Measurements from ENCODE around the gene C1QTNF8. TPM values are rescaled to one million over a fixed set of nuclear protein-coding genes. Genes with fewer than 3 reads are reported as not detected.

The C1QTNF8 gene
- total and polyA plus RNA-seq, 4 donors, result not detected

DNA sequence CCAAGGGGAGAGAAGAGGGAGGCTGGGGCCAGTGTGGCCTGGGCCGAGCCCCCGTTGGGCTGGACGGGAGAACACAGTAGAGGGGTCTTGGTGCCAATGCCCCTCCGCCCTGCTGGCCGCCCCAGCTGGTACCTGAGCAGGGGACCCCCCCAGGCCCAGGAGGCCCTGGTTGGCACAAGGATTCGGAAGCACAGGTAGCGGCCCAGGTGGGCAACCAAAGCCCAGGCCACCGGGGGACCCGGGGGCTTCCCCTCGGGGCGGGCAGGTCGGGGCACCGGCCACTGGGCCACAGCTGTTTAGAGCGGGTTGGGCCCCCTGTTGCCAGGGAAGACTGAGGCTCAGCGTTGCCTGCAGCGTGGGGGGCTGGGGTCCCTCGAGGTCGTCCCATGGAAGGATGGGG is 28.2 kb upstream of the C1QTNF8 start (continued):
- TF ChIP-seq, protein P1, sequence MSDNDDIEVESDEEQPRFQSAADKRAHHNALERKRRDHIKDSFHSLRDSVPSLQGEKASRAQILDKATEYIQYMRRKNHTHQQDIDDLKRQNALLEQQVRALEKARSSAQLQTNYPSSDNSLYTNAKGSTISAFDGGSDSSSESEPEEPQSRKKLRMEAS (IDR thresholded peaks at IDR 0.05), result no peak
- no peak for TF ChIP-seq RAD21 (IDR thresholded peaks at IDR 0.05)
- TF ChIP-seq HNF4A (conservative IDR thresholded peaks at IDR 0.05), result no peak
- TF ChIP-seq FOXA1 (IDR thresholded peaks at IDR 0.05), result no peak
- TF ChIP-seq, protein P2, sequence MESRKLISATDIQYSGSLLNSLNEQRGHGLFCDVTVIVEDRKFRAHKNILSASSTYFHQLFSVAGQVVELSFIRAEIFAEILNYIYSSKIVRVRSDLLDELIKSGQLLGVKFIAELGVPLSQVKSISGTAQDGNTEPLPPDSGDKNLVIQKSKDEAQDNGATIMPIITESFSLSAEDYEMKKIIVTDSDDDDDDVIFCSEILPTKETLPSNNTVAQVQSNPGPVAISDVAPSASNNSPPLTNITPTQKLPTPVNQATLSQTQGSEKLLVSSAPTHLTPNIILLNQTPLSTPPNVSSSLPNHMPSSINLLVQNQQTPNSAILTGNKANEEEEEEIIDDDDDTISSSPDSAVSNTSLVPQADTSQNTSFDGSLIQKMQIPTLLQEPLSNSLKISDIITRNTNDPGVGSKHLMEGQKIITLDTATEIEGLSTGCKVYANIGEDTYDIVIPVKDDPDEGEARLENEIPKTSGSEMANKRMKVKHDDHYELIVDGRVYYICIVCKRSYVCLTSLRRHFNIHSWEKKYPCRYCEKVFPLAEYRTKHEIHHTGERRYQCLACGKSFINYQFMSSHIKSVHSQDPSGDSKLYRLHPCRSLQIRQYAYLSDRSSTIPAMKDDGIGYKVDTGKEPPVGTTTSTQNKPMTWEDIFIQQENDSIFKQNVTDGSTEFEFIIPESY (IDR thresholded peaks at IDR 0.05), result no peak

DNA sequence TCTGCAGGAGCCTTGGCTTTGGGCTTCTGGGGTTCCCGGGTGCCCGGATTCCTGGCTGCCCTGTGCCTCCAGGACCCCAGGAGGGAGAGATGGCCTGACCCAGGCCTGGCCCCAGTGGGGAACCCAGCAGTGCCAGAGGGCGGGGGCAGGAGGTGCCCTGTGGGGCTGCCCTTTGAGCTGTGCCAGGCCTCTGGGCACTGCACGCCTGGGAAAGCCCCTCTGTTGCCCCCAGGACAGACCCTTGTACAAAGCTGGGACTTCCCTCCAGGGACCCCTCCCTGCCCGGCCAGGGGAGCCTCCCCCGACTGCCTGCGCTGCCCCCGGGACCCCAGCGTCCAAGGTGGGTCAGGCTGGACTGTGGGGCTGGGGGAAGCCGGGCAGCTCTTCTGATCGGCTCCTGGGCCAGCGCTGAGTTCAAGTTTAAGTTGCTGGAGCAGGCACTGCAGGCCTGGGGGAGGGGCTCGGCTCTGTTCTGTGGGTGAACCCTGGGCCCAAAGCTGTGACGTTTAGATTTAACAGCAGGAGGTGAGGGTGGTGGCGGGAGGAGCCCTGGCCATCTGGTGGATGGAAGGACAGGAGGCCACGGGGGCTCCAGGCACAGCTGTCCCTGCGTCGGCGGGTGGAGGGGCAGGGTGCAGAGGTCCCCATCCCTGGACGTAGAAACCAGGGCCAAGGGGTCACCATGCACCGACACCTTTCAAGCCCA is 27.6 kb upstream of the C1QTNF8 start:
- WGBS, result 73% methylated on average over 21 of the region's 21 CpGs
- Histone ChIP-seq H3K4me1 (ENCODE audit: control insufficient read depth in 4 of 4, insufficient read depth in 4 of 4, low read length in 3 of 4) (no peaks in the 10 kb centered on the region), H3K9me3 (ENCODE audit: control insufficient read depth in 4 of 4, low read length in 3 of 4) (no peaks in the 10 kb centered on the region), H3K36me3 (ENCODE audit: control insufficient read depth in 4 of 4, insufficient read depth in 3 of 4, low read depth in 1 of 4, low read length in 3 of 4) (no peaks in the 10 kb centered on the region), H3K9ac (ENCODE audit: low read depth in 1 of 2, low read length in 2 of 2) (no peak overlapping the region), H3K4me3 (ENCODE audit: low read depth in 1 of 3, low read length in 3 of 3) (no peak overlapping the region), H3K27ac (ENCODE audit: low read depth in 1 of 2, low read length in 2 of 2) (no peak overlapping the region), H3K27me3 (ENCODE audit: control insufficient read depth in 4 of 4, insufficient read depth in 4 of 4, low read length in 3 of 4) (peaks cover 0 to 3% (median 0%) of the 10 kb centered on the region in 4 donors)
- no peak for DNase-seq (ENCODE audit: low spot score)
- no peak for TF ChIP-seq RAD21 (IDR thresholded peaks at IDR 0.05)
- TF ChIP-seq SP1 (IDR thresholded peaks at IDR 0.05), result no peak
- no peak for TF ChIP-seq RXRA (IDR thresholded peaks at IDR 0.05)
- TF ChIP-seq, protein P1 (IDR thresholded peaks at IDR 0.05), result no peak
- TF ChIP-seq FOXA2 (IDR thresholded peaks at IDR 0.05), result no peak
- TF ChIP-seq, protein P3, sequence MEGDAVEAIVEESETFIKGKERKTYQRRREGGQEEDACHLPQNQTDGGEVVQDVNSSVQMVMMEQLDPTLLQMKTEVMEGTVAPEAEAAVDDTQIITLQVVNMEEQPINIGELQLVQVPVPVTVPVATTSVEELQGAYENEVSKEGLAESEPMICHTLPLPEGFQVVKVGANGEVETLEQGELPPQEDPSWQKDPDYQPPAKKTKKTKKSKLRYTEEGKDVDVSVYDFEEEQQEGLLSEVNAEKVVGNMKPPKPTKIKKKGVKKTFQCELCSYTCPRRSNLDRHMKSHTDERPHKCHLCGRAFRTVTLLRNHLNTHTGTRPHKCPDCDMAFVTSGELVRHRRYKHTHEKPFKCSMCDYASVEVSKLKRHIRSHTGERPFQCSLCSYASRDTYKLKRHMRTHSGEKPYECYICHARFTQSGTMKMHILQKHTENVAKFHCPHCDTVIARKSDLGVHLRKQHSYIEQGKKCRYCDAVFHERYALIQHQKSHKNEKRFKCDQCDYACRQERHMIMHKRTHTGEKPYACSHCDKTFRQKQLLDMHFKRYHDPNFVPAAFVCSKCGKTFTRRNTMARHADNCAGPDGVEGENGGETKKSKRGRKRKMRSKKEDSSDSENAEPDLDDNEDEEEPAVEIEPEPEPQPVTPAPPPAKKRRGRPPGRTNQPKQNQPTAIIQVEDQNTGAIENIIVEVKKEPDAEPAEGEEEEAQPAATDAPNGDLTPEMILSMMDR (IDR thresholded peaks at IDR 0.05; ENCODE audit: low read depth, low read length, missing input control), result no peak
- no peak for TF ChIP-seq YY1 (IDR thresholded peaks at IDR 0.05)
- no peak for TF ChIP-seq EGR1 (IDR thresholded peaks at IDR 0.05; ENCODE audit: low read depth in 2 of 2)
- TF ChIP-seq, protein P2 (IDR thresholded peaks at IDR 0.05), result no peak
- no peak for TF ChIP-seq NR2F2 (IDR thresholded peaks at IDR 0.05)
- no peak for TF ChIP-seq FOXA1 (IDR thresholded peaks at IDR 0.05)
- TF ChIP-seq TAF1 (conservative IDR thresholded peaks at IDR 0.05), result no peak
- TF ChIP-seq, protein P4, sequence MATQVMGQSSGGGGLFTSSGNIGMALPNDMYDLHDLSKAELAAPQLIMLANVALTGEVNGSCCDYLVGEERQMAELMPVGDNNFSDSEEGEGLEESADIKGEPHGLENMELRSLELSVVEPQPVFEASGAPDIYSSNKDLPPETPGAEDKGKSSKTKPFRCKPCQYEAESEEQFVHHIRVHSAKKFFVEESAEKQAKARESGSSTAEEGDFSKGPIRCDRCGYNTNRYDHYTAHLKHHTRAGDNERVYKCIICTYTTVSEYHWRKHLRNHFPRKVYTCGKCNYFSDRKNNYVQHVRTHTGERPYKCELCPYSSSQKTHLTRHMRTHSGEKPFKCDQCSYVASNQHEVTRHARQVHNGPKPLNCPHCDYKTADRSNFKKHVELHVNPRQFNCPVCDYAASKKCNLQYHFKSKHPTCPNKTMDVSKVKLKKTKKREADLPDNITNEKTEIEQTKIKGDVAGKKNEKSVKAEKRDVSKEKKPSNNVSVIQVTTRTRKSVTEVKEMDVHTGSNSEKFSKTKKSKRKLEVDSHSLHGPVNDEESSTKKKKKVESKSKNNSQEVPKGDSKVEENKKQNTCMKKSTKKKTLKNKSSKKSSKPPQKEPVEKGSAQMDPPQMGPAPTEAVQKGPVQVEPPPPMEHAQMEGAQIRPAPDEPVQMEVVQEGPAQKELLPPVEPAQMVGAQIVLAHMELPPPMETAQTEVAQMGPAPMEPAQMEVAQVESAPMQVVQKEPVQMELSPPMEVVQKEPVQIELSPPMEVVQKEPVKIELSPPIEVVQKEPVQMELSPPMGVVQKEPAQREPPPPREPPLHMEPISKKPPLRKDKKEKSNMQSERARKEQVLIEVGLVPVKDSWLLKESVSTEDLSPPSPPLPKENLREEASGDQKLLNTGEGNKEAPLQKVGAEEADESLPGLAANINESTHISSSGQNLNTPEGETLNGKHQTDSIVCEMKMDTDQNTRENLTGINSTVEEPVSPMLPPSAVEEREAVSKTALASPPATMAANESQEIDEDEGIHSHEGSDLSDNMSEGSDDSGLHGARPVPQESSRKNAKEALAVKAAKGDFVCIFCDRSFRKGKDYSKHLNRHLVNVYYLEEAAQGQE (IDR thresholded peaks at IDR 0.05), result no peak
- no peak for TF ChIP-seq GABPA (IDR thresholded peaks at IDR 0.05 in 1 of 2, conservative IDR thresholded peaks at IDR 0.05 in 1 of 2)
- TF ChIP-seq, protein P5, sequence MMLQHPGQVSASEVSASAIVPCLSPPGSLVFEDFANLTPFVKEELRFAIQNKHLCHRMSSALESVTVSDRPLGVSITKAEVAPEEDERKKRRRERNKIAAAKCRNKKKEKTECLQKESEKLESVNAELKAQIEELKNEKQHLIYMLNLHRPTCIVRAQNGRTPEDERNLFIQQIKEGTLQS (IDR thresholded peaks at IDR 0.05), result no peak
- no peak for TF ChIP-seq HNF4A (conservative IDR thresholded peaks at IDR 0.05)
- TF ChIP-seq JUND (IDR thresholded peaks at IDR 0.05), result no peak
- TF ChIP-seq HNF4G (IDR thresholded peaks at IDR 0.05), result no peak

Data from liver (tissue), 9 donors.